Neuronal stem cell (in vitro differentiated cells): ENCODE measurements around the gene CMIP.
A peak's percentile ranks its signal among the peaks of the same experiment; 100 is the strongest.

Experiments
- DNase-seq: peaks from one replicate; pipeline ENCODE4 v3.0.0-alpha.2; 2013; ENCODE audit warnings: low spot score
- H2AFZ ChIP-seq: one replicate; pipeline ENCODE4 v1.6.1; 2013; ENCODE audit warnings: mild to moderate bottlenecking, low read length, inconsistent platforms
- H2AK5ac ChIP-seq: 2 replicates; pipeline ENCODE4 v1.6.1; 2013; ENCODE audit warnings: low read depth, mild to moderate bottlenecking, inconsistent platforms, low read length, moderate library complexity, mixed read lengths
- H2BK120ac ChIP-seq: 2 replicates; pipeline ENCODE4 v1.6.1; 2013; ENCODE audit warnings: low read depth, mild to moderate bottlenecking, inconsistent platforms, low read length, moderate library complexity, mixed read lengths
- H2BK12ac ChIP-seq: one replicate; pipeline ENCODE4 v1.6.1; 2013; ENCODE audit warnings: low read length, inconsistent platforms
- H2BK15ac ChIP-seq: 2 replicates; pipeline ENCODE4 v1.6.1; 2013; ENCODE audit warnings: mild to moderate bottlenecking, low read length, inconsistent platforms, mixed read lengths
- H2BK5ac ChIP-seq: one replicate; pipeline ENCODE4 v1.6.1; 2013; ENCODE audit warnings: inconsistent platforms, mild to moderate bottlenecking, low read length, moderate library complexity
- H3K14ac ChIP-seq: one replicate; pipeline ENCODE4 v1.6.1; 2013; ENCODE audit warnings: low read length, inconsistent platforms
- H3K18ac ChIP-seq: 2 replicates; pipeline ENCODE4 v1.6.1; 2013; ENCODE audit warnings: low read length, inconsistent platforms
- H3K23ac ChIP-seq: 2 replicates; pipeline ENCODE4 v1.6.1; 2013; ENCODE audit warnings: low read depth, mild to moderate bottlenecking, mixed read lengths, low read length, inconsistent platforms; ENCODE audit not compliant: poor library complexity
- H3K27ac ChIP-seq: replicated peaks from 3 replicates; pipeline ENCODE4 v1.5.1; 2013; ENCODE audit warnings: low read length, inconsistent platforms
- H3K27me3 ChIP-seq, 3 experiments: 2 replicates each; pipeline ENCODE4 v1.6.1; 2013; ENCODE audit warnings: low read length in 3 of 3, mild to moderate bottlenecking in 2 of 3, inconsistent platforms in 1 of 3, low read depth in 1 of 3, mixed read lengths in 1 of 3, moderate library complexity in 1 of 3; ENCODE audit not compliant: control insufficient read depth in 3 of 3, insufficient read depth in 3 of 3
- H3K36me3 ChIP-seq, 2 donors: replicated peaks in 1 of 2; 2 replicates each; pipeline ENCODE4 v1.6.1; 2013; ENCODE audit warnings: low read length in 2 of 2; ENCODE audit not compliant: control insufficient read depth in 2 of 2, insufficient read depth in 2 of 2
- H3K4ac ChIP-seq: 2 replicates; pipeline ENCODE4 v1.6.1; 2013; ENCODE audit warnings: inconsistent platforms, mild to moderate bottlenecking, low read length, moderate library complexity
- H3K4me1 ChIP-seq, 2 donors: 1 replicate in 1 of 2; 2 replicates in 1 of 2; pipeline ENCODE4 v1.6.1; 2013; ENCODE audit warnings: low read length in 2 of 2, low read depth in 1 of 2; ENCODE audit not compliant: control insufficient read depth in 2 of 2, insufficient read depth in 1 of 2
- H3K4me2 ChIP-seq: one replicate; pipeline ENCODE4 v1.6.1; 2013; ENCODE audit warnings: mild to moderate bottlenecking, low read length, inconsistent platforms; ENCODE audit not compliant: insufficient read depth, poor library complexity, severe bottlenecking
- H3K4me3 ChIP-seq, 2 donors: 2 replicates each; pipeline ENCODE4 v1.5.1; 2013; ENCODE audit warnings: low read length in 2 of 2, mild to moderate bottlenecking in 2 of 2, inconsistent platforms in 1 of 2, moderate library complexity in 1 of 2
- H3K79me1 ChIP-seq: one replicate; pipeline ENCODE4 v1.6.1; 2013; ENCODE audit warnings: low read depth, mild to moderate bottlenecking, inconsistent platforms, low read length, moderate library complexity
- H3K9ac ChIP-seq: one replicate; pipeline ENCODE4 v1.6.1; 2013; ENCODE audit warnings: mild to moderate bottlenecking, low read depth, low read length, inconsistent platforms; ENCODE audit not compliant: poor library complexity
- H3K9me3 ChIP-seq, 2 donors: replicated peaks in 1 of 2; 2 replicates each; pipeline versions ENCODE3 to v1.6.1; 2013; ENCODE audit warnings: low read length in 2 of 2, mild to moderate bottlenecking in 2 of 2, inconsistent platforms in 1 of 2, low read depth in 1 of 2, mixed read lengths in 1 of 2, moderate library complexity in 1 of 2; ENCODE audit not compliant: control insufficient read depth in 2 of 2, insufficient read depth in 1 of 2
- H4K8ac ChIP-seq: one replicate; pipeline ENCODE4 v1.6.1; 2013; ENCODE audit warnings: low read depth, mild to moderate bottlenecking, inconsistent platforms, low read length, moderate library complexity
- H4K91ac ChIP-seq: one replicate; pipeline ENCODE4 v1.6.1; 2013; ENCODE audit warnings: low read length, low read depth, mild to moderate bottlenecking, inconsistent platforms; ENCODE audit not compliant: poor library complexity
- WGBS, 2 donors: extraction: QIAGEN DNeasy Blood & Tissue Kit; methylation state at CpG; one replicate each; pipeline ENCODE4 v1.1.7; 2013; ENCODE audit warnings: missing lambda C conversion rate in 2 of 2, mixed read lengths in 1 of 2; ENCODE audit not compliant: insufficient read length in 2 of 2, insufficient replicate concordance in 1 of 2; ENCODE audit errors: extremely low coverage in 2 of 2; 5-methylcytosine and 5-hydroxymethylcytosine counted together

The CMIP gene

DNA sequence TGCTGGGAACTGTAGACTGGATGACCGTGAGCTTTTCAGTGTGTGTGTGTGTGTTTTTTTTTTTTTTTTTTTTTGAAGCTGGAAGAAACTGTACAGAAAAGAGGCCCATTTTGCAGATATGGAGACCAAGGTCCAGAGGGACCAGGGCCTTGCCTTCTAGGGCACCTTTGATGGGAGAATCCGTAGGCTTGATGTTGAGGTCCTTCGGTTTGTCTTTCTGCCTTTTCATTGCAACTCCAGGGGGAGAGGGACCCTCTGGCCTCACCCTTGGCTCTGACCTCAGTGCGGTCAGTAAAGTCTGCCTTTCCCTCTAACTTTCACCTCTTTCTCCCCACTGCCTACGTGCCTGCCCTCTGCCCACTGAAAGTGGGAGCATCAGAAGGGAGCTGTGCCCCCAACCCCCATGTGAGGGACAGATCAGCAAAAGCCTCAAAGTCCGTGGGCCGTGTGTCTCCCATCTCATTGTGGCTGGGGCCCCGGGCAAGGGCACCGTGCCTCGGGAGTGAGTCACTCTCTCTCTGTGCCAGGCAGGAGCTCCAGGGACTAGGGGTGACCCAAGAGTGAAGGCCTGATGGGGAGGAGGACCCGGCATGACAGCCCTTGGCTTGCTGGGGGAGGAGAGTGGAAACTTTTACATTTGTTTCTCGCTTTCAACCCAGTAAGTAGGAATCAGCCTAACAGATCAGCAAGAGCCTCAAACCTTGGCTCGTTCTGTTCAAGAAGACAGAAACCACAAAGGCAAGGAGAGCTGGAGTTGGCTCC, 123.6 kb downstream of the CMIP start:
- no peak overlapping the region for H3K18ac ChIP-seq
- no peak for DNase-seq
- H3K27ac ChIP-seq, result no peak overlapping the region

GRCh38 chr16:81568749-81569087, 124.1 kb downstream of the CMIP start:
- Histone ChIP-seq H2BK12ac (no peak overlapping the region), H4K91ac (no peak overlapping the region), H3K9ac (no peak overlapping the region), H2BK15ac (no peak overlapping the region), H3K4ac (no peak overlapping the region), H4K8ac (no peak overlapping the region), H3K23ac (no peak overlapping the region), H2AK5ac (no peak overlapping the region), H2AFZ (no peak overlapping the region), H3K4me2 (no peak overlapping the region), H2BK5ac (no peak overlapping the region), H3K27me3 (no peaks in the 10 kb centered on the region), H3K36me3 (no peaks in the 10 kb centered on the region), H3K4me1 (peaks cover 4 to 5% of the 10 kb centered on the region in 2 donors), H3K14ac (no peak overlapping the region), H3K4me3 (no peak overlapping the region), H3K9me3 (no peaks in the 10 kb centered on the region), H3K27ac (no peak overlapping the region), H3K79me1 (peaks cover 2% of the 10 kb centered on the region), H2BK120ac (no peak overlapping the region), H3K18ac (no peak overlapping the region)
- no peak for DNase-seq
- WGBS, 2 donors, result no CpG with 5 or more reads among the region's 8 CpGs

More for the DNA sequence above, 123.6 kb downstream of the CMIP start:
- H2BK5ac ChIP-seq, result no peak overlapping the region
- peaks cover 4 to 5% of the 10 kb centered on the region in 2 donors for H3K4me1 ChIP-seq
- H2BK12ac ChIP-seq, result no peak overlapping the region
- H4K91ac ChIP-seq, result no peak overlapping the region
- no peak overlapping the region for H2AFZ ChIP-seq
- no peak overlapping the region for H3K4ac ChIP-seq
- no peak overlapping the region for H3K9ac ChIP-seq
- no peak overlapping the region for H2AK5ac ChIP-seq
- no CpG with 5 or more reads among the region's 13 CpGs for WGBS, 2 donors
- no peak overlapping the region for H3K4me3 ChIP-seq
- H3K79me1 ChIP-seq, result peaks cover 2% of the 10 kb centered on the region
- no peak overlapping the region for H3K23ac ChIP-seq
- no peak overlapping the region for H2BK120ac ChIP-seq
- H3K36me3 ChIP-seq, result no peaks in the 10 kb centered on the region
- H3K27me3 ChIP-seq, result no peaks in the 10 kb centered on the region
- no peak overlapping the region for H2BK15ac ChIP-seq
- H4K8ac ChIP-seq, result no peak overlapping the region
- H3K9me3 ChIP-seq, result no peaks in the 10 kb centered on the region
- H3K14ac ChIP-seq, result no peak overlapping the region
- no peak overlapping the region for H3K4me2 ChIP-seq

DNA sequence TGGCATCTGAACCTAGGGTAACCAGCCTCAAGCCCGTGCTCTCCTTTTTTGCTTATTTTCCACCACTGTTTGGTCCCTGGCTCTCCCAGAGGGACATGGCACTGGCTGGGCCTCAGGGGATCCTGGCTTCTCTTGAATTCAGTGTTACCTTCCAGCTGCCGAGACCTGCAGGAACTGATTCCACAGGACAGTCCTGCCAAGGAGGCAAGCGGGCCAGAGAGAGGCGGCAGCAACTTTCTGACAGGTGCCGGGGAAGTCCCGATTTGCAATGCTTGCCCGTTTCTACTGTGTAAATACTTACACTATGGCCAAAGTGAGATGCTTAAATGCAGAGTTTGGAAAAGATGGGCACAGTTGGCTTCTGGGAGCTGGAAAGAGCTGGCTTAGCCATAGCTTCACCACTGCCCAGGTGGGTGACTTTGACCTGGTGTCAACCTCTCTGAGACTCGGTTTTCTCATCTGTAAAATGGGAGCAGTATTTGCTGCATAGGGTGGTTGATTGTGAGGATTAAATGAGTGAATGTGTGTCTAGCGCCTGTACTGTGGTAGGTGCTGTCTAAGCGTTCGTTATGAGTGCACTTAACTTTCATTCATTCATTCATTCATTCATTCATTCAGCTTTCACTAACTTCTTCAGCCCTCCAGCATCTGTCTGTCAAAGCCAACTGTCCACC, 124.9 kb downstream of the CMIP start:
- no peak overlapping the region for H4K91ac ChIP-seq
- H2BK12ac ChIP-seq, result no peak overlapping the region
- H2BK5ac ChIP-seq, result no peak overlapping the region
- no peak overlapping the region for H2BK15ac ChIP-seq
- peaks cover 2% of the 10 kb centered on the region for H3K79me1 ChIP-seq
- H3K14ac ChIP-seq, result no peak overlapping the region
- H3K4me3 ChIP-seq, result no peak overlapping the region
- DNase-seq, result no peak
- H3K27me3 ChIP-seq, result no peaks in the 10 kb centered on the region
- no peak overlapping the region for H3K9ac ChIP-seq
- peaks cover 3 to 4% of the 10 kb centered on the region in 2 donors for H3K4me1 ChIP-seq
- H3K4ac ChIP-seq, result no peak overlapping the region
- H2BK120ac ChIP-seq, result no peak overlapping the region
- H3K36me3 ChIP-seq, result no peaks in the 10 kb centered on the region
- H2AK5ac ChIP-seq, result no peak overlapping the region
- no peak overlapping the region for H4K8ac ChIP-seq
- H2AFZ ChIP-seq, result no peak overlapping the region
- no peak overlapping the region for H3K4me2 ChIP-seq
- no peak overlapping the region for H3K18ac ChIP-seq
- no peak overlapping the region for H3K23ac ChIP-seq
- no CpG with 5 or more reads among the region's 11 CpGs for WGBS, 2 donors
- no peaks in the 10 kb centered on the region for H3K9me3 ChIP-seq
- no peak overlapping the region for H3K27ac ChIP-seq

- no peaks in the 10 kb centered on the region for H3K36me3 ChIP-seq
- no peak overlapping the region for H4K8ac ChIP-seq
- H2BK5ac ChIP-seq, result no peak overlapping the region
- no peak overlapping the region for H2BK120ac ChIP-seq
- H3K27me3 ChIP-seq, result no peaks in the 10 kb centered on the region
- no peak overlapping the region for H2AK5ac ChIP-seq
- no peak overlapping the region for H3K9ac ChIP-seq
- no peak overlapping the region for H3K27ac ChIP-seq
- no peak overlapping the region for H3K14ac ChIP-seq
- H2BK12ac ChIP-seq, result no peak overlapping the region
- WGBS, 2 donors, result no CpG with 5 or more reads among the region's 18 CpGs
- H2AFZ ChIP-seq, result no peak overlapping the region
- H3K18ac ChIP-seq, result peak overlapping the region; percentile 23
- no peak for DNase-seq
- H3K4me1 ChIP-seq, result peaks cover 0 to 6% of the 10 kb centered on the region in 2 donors
- H3K4me3 ChIP-seq, result no peak overlapping the region
- no peak overlapping the region for H3K23ac ChIP-seq
- no peak overlapping the region for H2BK15ac ChIP-seq
- no peak overlapping the region for H3K4me2 ChIP-seq
- H3K9me3 ChIP-seq, result no peaks in the 10 kb centered on the region
- no peak overlapping the region for H3K4ac ChIP-seq
- H4K91ac ChIP-seq, result no peak overlapping the region
- peaks cover 4% of the 10 kb centered on the region for H3K79me1 ChIP-seq
Measured at GRCh38 chr16:81570151-81570846, 125.7 kb downstream of the CMIP start.
